Esophagus muscularis mucosa (tissue), 4 donors: Measurements from ENCODE around the gene OXCT1. TPM values are rescaled to one million over a fixed set of nuclear protein-coding genes. Genes with fewer than 3 reads are reported as not detected.

Source experiments
- DNase-seq: peaks from one replicate; pipeline ENCODE4 v3.0.0-alpha.2; 2017; ENCODE audit errors: extremely low spot score
- H3K27ac ChIP-seq, 4 donors: fragments of 200-600 bp; sonication (generic); replicated peaks in 1 of 4; 1 replicate in 3 of 4; 2 replicates in 1 of 4; pipeline ENCODE4 v1.5.1; 2016 to 2019; ENCODE audit warnings: mild to moderate bottlenecking in 1 of 4
- H3K27me3 ChIP-seq, 4 donors: fragments of 200-600 bp; sonication (generic); one replicate each; pipeline versions ENCODE4 v1.5.1 to v1.6.0; 2016 to 2019
- H3K36me3 ChIP-seq, 4 donors: fragments of 200-600 bp; sonication (generic); one replicate each; pipeline ENCODE4 v1.5.1; 2016 to 2019
- H3K4me1 ChIP-seq, 4 donors: fragments of 200-600 bp; sonication (generic); one replicate each; pipeline ENCODE4 v1.5.1; 2016 to 2019
- H3K4me3 ChIP-seq, 4 donors: fragments of 200-600 bp; sonication (generic); 1 replicate in 2 of 4; 2 replicates in 2 of 4; pipeline ENCODE4 v1.5.1; 2016 to 2019; ENCODE audit warnings: mild to moderate bottlenecking in 4 of 4, moderate library complexity in 1 of 4
- H3K9me3 ChIP-seq, 4 donors: fragments of 200-600 bp; sonication (generic); 1 replicate in 3 of 4; 2 replicates in 1 of 4; pipeline ENCODE4 v1.5.1; 2016 to 2019
- EP300 ChIP-seq: sonication (generic); formaldehyde crosslinking; IDR thresholded peaks from one replicate; pipeline ENCODE4 v1.6.1; 2017; ENCODE audit warnings: antibody characterized with exemption
- POLR2A ChIP-seq: fragments of 450-650 bp; IDR thresholded peaks from one replicate; pipeline ENCODE4 v1.6.1; 2017; ENCODE audit warnings: antibody characterized with exemption, moderate library complexity, mild to moderate bottlenecking, low read depth
- POLR2AphosphoS5 ChIP-seq, 2 donors: sonication (generic); formaldehyde crosslinking; IDR thresholded peaks; one replicate each; pipeline ENCODE4 v1.6.1; 2017; ENCODE audit warnings: antibody characterized with exemption in 2 of 2
- WGBS: methylation state at CpG from one replicate; pipeline ENCODE4 v1.1.5; 2018; 5-methylcytosine and 5-hydroxymethylcytosine counted together
- intact Hi-C: fragments of 100-400 bp; cut with DNase I; formaldehyde crosslinking; loops from one replicate; pipeline ENCODE4 v1.15.1; 2023
- total RNA-seq, 4 donors: library from RNA; depleted of rRNA; stranded (reverse); fragments of >200 nt; gene quantifications; one replicate each; pipeline versions ENCODE4 v1.1.0 to v1.2.1, GENCODE V29; 2016
- TF ChIP-seq, protein P1 (sequence below), 3 experiments: fragments of 200-600 bp in 2 of 3; fragments of 450-650 bp in 1 of 3; sonication (generic) in 2 of 3; IDR thresholded peaks; one replicate each; pipeline ENCODE4 v1.5.1; 2017 to 2019; ENCODE audit warnings: antibody characterized with exemption in 3 of 3, mild to moderate bottlenecking in 2 of 3, moderate library complexity in 1 of 3

OXCT1 gene
- total RNA-seq, 4 donors from 2014 or later = 30.8 to 47.6 (median 37.7) TPM

GRCh38 chr5:41793141-41793770 is 77.0 kb downstream of the OXCT1 start:
- DNase-seq = no peak
- Histone ChIP-seq H3K27ac (no peak overlapping the region), H3K4me3 (no peak overlapping the region), H3K36me3 (peaks cover 0 to 10% (median 0%) of the 10 kb centered on the region in 4 donors), H3K9me3 (no peaks in the 10 kb centered on the region), H3K27me3 (no peaks in the 10 kb centered on the region), H3K4me1 (peaks cover 23 to 48% (median 41%) of the 10 kb centered on the region in 4 donors)
- 61% methylated on average over 3 of the region's 3 CpGs for WGBS
- intact Hi-C loops = no loop called here
- no peak for TF ChIP-seq EP300
- TF ChIP-seq POLR2A = no peak
- TF ChIP-seq POLR2AphosphoS5 (IDR thresholded peaks at IDR 0.05) = no peak
- TF ChIP-seq, protein P1, sequence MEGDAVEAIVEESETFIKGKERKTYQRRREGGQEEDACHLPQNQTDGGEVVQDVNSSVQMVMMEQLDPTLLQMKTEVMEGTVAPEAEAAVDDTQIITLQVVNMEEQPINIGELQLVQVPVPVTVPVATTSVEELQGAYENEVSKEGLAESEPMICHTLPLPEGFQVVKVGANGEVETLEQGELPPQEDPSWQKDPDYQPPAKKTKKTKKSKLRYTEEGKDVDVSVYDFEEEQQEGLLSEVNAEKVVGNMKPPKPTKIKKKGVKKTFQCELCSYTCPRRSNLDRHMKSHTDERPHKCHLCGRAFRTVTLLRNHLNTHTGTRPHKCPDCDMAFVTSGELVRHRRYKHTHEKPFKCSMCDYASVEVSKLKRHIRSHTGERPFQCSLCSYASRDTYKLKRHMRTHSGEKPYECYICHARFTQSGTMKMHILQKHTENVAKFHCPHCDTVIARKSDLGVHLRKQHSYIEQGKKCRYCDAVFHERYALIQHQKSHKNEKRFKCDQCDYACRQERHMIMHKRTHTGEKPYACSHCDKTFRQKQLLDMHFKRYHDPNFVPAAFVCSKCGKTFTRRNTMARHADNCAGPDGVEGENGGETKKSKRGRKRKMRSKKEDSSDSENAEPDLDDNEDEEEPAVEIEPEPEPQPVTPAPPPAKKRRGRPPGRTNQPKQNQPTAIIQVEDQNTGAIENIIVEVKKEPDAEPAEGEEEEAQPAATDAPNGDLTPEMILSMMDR (IDR thresholded peaks at IDR 0.05) = no peak

GRCh38 chr5:41790038-41790776 is 80.0 kb downstream of the OXCT1 start:
- WGBS = 65% methylated on average over 6 of the region's 6 CpGs
- Histone ChIP-seq H3K27ac (no peak overlapping the region), H3K4me1 (peaks cover 28 to 55% (median 48%) of the 10 kb centered on the region in 4 donors), H3K4me3 (no peak overlapping the region), H3K27me3 (no peaks in the 10 kb centered on the region), H3K9me3 (no peaks in the 10 kb centered on the region), H3K36me3 (peaks cover 0 to 4% (median 0%) of the 10 kb centered on the region in 4 donors)
- TF ChIP-seq EP300 = no peak
- TF ChIP-seq POLR2AphosphoS5 (IDR thresholded peaks at IDR 0.05) = no peak
- TF ChIP-seq POLR2A = no peak
- TF ChIP-seq, protein P1 (IDR thresholded peaks at IDR 0.05) = no peak
- DNase-seq = no peak
- intact Hi-C loops = no loop called here

GRCh38 chr5:41789434-41789833 is 80.8 kb downstream of the OXCT1 start:
- no peak overlapping the region for H3K4me3 ChIP-seq
- H3K27ac ChIP-seq = no peak overlapping the region
- TF ChIP-seq, protein P1 (IDR thresholded peaks at IDR 0.05) = no peak
- TF ChIP-seq POLR2A (no peak), POLR2AphosphoS5 (IDR thresholded peaks at IDR 0.05) (no peak), EP300 (no peak)
- H3K4me1 ChIP-seq = peaks cover 21 to 47% (median 40%) of the 10 kb centered on the region in 4 donors
- H3K36me3 ChIP-seq = peaks cover 0 to 4% (median 0%) of the 10 kb centered on the region in 4 donors
- intact Hi-C loops = no loop called here
- WGBS = 100% methylated on average over 1 of the region's 1 CpG
- no peaks in the 10 kb centered on the region for H3K27me3 ChIP-seq
- no peaks in the 10 kb centered on the region for H3K9me3 ChIP-seq
- DNase-seq = no peak

- H3K36me3 ChIP-seq = peaks cover 0 to 4% (median 0%) of the 10 kb centered on the region in 4 donors
- no peak overlapping the region for H3K4me3 ChIP-seq
- H3K4me1 ChIP-seq = peaks cover 19 to 42% (median 35%) of the 10 kb centered on the region in 4 donors
- 26% methylated on average over 2 of the region's 2 CpGs for WGBS
- intact Hi-C loops = no loop called here
- no peaks in the 10 kb centered on the region for H3K9me3 ChIP-seq
- no peak for DNase-seq
- TF ChIP-seq EP300 (no peak), POLR2A (no peak), POLR2AphosphoS5 (IDR thresholded peaks at IDR 0.05) (no peak)
- TF ChIP-seq, protein P1 (IDR thresholded peaks at IDR 0.05) = no peak
- H3K27ac ChIP-seq = no peak overlapping the region
- H3K27me3 ChIP-seq = no peaks in the 10 kb centered on the region
Observed at GRCh38 chr5:41788941-41789368, 81.3 kb downstream of the OXCT1 start.
